Muscle of leg (tissue), 11 donors: ENCODE data around the gene COL4A6. TPM values are rescaled to one million over a fixed set of nuclear protein-coding genes. Genes with fewer than 3 reads are reported as not detected.

Experiments
- DNase-seq: peaks from one replicate; pipeline ENCODE4 v3.0.0; 2013
- H3K27ac ChIP-seq: one replicate; pipeline ENCODE4 v1.5.1; 2013; ENCODE audit warnings: mild to moderate bottlenecking, low read length, control low read depth
- H3K27me3 ChIP-seq: one replicate; pipeline ENCODE4 v1.6.1; 2013; ENCODE audit warnings: low read length; ENCODE audit not compliant: control insufficient read depth, insufficient read depth
- H3K36me3 ChIP-seq: one replicate; pipeline ENCODE4 v1.6.1; 2013; ENCODE audit warnings: low read length; ENCODE audit not compliant: control insufficient read depth, insufficient read depth
- H3K4me1 ChIP-seq: one replicate; pipeline ENCODE4 v1.6.1; 2013; ENCODE audit warnings: low read length; ENCODE audit not compliant: control insufficient read depth, insufficient read depth
- H3K4me3 ChIP-seq: one replicate; pipeline ENCODE4 v1.5.1; 2013; ENCODE audit warnings: low read length, control low read depth
- H3K9me3 ChIP-seq: replicated peaks from 2 replicates; pipeline ENCODE4 v1.6.1; 2013; ENCODE audit warnings: low read depth, low read length; ENCODE audit not compliant: control insufficient read depth
- WGBS: methylation state at CpG from one replicate; pipeline ENCODE4 v1.1.5; 2013; ENCODE audit warnings: missing lambda C conversion rate; ENCODE audit not compliant: insufficient coverage; 5-methylcytosine and 5-hydroxymethylcytosine counted together
- polyA plus RNA-seq, 8 donors: library from polyadenylated mRNA; unstranded; fragments of 120-200 nt; gene quantifications; one replicate each; pipeline versions ENCODE4 v1.2.1 to v1.2.3, GENCODE V29; 2013; ENCODE audit warnings: inconsistent platforms in 1 of 8, low replicate concordance in 1 of 8; ENCODE audit not compliant: insufficient read length in 8 of 8, insufficient read depth in 1 of 8
- total RNA-seq: library from RNA; stranded (reverse); fragments of 120-200 nt; gene quantifications from one replicate; pipeline ENCODE4 v1.2.4, GENCODE V29; 2013

The COL4A6 gene
- total and polyA plus RNA-seq, 9 donors, result 1.6 to 3.5 (median 1.9) TPM

GRCh38 chrX:108121291-108121690 is 316.9 kb downstream of the COL4A6 start:
- Histone ChIP-seq H3K27me3 (peaks cover 10% of the 10 kb centered on the region), H3K9me3 (no peaks in the 10 kb centered on the region), H3K36me3 (no peaks in the 10 kb centered on the region), H3K4me3 (no peak overlapping the region), H3K4me1 (peaks cover 6% of the 10 kb centered on the region), H3K27ac (no peak overlapping the region)
- DNase-seq, result no peak
- 33% methylated on average over 2 of the region's 3 CpGs for WGBS

GRCh38 chrX:108117988-108118387 is 320.2 kb downstream of the COL4A6 start:
- H3K4me3 ChIP-seq, result no peak overlapping the region
- H3K9me3 ChIP-seq, result no peaks in the 10 kb centered on the region
- H3K36me3 ChIP-seq, result no peaks in the 10 kb centered on the region
- H3K27me3 ChIP-seq, result peaks cover 12% of the 10 kb centered on the region
- H3K27ac ChIP-seq, result no peak overlapping the region
- WGBS, result no CpG with 5 or more reads among the region's 3 CpGs
- peaks cover 6% of the 10 kb centered on the region for H3K4me1 ChIP-seq
- DNase-seq, result no peak

- no peaks in the 10 kb centered on the region for H3K4me1 ChIP-seq
- DNase-seq, result no peak
- no peak overlapping the region for H3K27ac ChIP-seq
- H3K4me3 ChIP-seq, result no peak overlapping the region
- H3K27me3 ChIP-seq, result peaks cover 9% of the 10 kb centered on the region
- no peaks in the 10 kb centered on the region for H3K36me3 ChIP-seq
- no peaks in the 10 kb centered on the region for H3K9me3 ChIP-seq
Measured at GRCh38 chrX:108114541-108114940, 323.7 kb downstream of the COL4A6 start.

Other genes with a start within 250 kb of the COL4A6 start
- 15.5 TPM for gene COL4A5, start 1.4 kb upstream of the COL4A6 start, total RNA-seq
- 10 to 100 TPM; 13.8 to 33.1 (median 19.4) TPM for gene COL4A5, start 1.4 kb upstream of the COL4A6 start, polyA plus RNA-seq